HG02571 (cell line): ENCODE data around the gene MORN1.
"Not testable (repeated sequence)": the region's sequence is repeated elsewhere in the genome, so short reads cannot be mapped to it uniquely, and the experiment has no call there.

Experiments used
- ATAC-seq: cut with Tn5 transposase; IDR thresholded peaks from one replicate; pipeline ENCODE4 v1.9.1; 2021; ENCODE audit warnings: mild to moderate bottlenecking, moderate library complexity; ENCODE audit not compliant: unreplicated experiment

The MORN1 gene

DNA sequence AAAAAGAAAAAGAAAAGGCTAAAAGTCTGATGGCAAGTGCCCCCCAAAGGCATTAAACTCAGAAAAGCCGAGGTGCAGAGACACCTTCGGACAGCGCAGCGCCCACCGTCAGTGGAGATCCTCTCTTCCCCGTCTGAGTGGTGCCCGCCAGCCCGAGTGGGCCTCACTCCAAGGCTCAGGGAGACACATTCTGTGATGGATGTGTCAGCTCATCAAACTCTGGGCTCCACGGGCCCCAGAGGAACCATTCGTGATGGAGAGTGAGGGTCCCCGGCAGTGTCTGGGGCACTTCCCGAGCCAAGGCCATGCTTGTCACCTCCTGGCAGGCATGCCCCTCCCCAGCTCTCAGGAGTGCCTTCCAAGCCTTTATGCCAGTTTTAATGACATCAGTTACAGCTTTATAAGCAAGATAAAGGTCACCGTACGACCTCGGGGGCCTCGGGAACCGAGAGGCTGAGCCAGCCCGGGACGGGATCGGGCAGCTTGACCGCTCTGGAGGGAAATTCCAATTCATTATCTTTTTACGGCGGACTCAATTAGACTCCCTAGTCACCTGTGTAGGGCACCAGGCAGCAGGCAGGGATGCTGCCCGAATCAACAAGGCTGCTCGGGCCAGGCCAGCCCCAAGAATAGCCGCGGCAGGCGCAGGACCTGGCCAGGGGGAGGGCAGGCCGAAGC, 49.5 kb downstream of the MORN1 start:
- ATAC-seq = no peak

DNA sequence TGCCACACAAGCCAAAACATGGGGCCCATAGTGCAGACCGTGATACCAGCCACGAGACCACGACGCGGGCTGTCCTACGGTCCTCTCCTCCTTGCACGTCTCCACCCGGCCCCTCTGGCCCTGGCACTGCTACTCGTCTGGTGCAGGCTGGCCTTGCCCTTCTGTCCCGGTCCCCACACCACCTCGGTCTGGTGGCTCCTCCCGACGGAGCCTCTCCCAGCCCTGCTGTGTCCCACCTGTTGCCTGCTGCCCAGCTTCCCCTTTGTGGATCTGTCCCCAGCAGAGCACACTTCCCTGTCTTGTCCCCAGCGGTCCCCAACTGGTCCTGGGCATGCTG, 50.5 kb downstream of the MORN1 start:
- ATAC-seq = no peak

DNA sequence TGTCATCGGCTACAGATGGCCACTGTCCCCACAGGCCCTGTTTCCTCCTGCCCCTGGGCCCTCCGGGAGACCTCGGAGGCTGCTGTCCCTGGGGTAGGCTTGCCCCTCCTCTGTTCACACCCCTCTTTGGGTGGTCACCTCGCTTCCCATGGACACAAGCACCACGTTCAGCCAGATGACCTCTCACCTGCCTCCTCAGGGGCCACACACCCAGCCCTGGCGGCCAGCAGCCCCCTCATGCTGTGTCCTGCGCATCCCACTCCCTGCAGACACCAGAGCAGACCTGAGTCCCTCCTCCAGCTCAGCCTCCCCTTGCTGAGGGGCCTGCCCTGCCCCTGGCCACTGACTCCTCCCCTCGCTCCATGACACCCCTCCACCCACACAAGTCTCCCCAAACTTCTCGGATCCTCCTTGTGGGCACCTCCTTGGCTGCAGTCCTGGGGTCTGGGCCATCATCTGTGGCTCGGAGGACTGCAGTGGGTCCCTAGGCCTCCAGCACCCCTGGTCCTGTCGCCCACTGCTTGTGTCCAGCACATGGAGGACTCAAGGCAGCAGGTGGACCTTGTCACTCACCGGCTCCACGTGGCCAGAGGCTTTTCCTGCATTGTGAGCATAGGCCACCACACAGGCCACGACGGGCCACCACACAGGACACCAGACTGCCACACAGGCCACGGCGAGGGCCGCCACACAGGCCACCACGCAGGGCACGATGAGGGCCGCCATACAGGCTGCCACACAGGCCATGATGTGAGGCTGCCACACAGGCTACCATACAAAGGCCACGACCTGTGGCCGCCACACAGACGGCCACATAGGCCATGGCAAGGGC, 51.1 kb downstream of the MORN1 start:
- ATAC-seq = no peak

DNA sequence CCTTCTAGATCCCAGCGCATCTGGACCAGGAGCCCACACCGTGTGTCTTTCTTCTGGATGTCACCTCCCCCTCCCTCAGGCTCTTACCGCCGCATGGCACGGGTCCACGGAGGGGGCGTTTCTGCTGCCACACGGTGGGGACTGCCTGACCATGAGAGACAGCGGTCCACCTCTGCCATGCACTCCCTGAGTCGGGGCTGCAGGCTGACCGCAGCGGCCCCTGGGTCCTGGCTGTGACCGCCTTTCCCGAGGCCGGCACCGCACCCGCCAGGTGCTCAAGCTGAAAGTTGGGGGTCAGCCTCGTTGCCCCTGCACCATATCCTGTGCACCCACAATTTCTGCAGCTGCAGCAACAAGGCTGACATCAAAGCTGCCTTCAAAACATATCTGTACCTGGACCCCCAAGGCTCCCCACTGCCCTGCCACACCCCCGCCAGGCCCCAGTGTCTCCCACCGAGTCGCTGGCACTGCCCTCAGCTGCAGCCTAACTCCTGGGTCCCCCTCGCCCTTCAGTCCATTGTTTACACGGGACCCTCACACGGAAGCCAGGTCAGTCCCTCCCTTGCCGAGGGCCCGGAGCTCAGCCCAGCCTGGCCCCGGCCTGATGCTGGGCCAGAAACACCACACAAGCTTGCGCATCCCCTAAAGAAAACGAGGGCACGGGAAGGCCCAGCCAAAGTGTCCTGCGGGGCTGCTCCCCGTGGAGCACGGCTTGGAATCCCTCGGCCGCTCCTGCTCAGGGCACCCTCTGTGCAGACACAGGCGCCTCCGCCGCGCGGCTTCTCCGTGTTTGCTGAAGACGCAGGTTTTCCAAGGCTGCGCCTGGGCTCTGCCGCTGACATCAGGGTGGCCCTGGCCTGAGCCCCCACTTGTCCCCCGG, 51.9 kb downstream of the MORN1 start:
- no peak for ATAC-seq

DNA sequence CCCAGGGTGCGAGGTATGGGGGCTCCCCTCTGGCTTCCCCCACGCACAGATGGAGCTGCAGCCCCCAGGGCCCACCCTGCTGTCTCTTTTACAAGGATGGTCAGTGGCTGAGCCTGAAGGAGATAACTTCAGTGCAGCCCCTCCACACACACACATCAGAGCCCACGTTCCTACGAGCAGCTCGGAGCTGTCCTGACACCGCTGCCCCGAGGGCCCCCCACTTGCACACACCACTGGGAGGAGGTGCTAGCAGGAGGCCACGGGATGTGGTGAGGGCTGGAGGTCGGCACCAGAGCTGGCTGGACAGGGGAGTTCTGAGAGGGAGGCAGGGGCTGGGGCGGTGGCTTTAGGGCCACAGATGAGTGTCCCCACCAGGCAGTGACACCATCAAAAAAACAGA, 53.9 kb downstream of the MORN1 start:
- ATAC-seq = no peak

DNA sequence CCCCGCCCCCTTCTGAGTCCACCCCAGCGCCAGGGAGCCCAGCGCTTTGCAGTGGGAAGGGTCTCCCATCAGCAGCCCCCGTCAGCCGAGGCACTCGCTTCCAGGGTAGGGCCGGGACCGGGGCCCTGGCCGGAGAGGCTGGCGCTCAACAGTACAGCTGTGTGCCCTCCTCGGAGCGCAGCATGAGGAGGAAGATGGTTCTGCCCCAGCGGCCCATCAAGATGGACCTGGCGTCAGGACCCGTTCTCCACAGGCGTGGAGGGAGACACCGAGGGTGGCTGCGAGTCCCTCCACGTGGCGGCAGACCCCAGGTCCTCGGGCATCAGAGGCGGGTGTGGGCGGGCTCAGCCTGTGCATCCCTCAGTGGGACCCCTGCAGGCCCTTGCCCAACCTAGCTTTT, 54.3 kb downstream of the MORN1 start:
- ATAC-seq = no peak

DNA sequence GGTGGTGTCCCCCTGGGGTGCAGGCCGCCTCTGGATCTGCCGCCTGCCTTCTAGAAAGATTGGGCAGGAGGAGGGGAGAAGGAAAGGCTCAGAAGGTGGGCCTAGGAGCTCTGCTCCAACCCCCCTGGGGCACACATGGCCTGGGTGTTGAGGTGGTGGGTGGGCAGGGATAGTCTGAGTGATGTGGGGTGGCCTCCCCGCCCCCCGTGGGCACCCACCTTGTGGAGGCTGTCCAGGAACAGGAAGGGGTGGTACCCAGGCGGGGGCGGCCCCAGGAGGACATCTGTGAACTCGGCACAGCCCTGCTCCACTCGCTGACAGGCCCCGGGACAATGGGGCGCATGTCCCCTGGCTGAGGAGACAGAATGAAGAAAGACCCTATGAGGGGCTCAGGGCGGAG, 54.9 kb downstream of the MORN1 start:
- ATAC-seq = no peak

DNA sequence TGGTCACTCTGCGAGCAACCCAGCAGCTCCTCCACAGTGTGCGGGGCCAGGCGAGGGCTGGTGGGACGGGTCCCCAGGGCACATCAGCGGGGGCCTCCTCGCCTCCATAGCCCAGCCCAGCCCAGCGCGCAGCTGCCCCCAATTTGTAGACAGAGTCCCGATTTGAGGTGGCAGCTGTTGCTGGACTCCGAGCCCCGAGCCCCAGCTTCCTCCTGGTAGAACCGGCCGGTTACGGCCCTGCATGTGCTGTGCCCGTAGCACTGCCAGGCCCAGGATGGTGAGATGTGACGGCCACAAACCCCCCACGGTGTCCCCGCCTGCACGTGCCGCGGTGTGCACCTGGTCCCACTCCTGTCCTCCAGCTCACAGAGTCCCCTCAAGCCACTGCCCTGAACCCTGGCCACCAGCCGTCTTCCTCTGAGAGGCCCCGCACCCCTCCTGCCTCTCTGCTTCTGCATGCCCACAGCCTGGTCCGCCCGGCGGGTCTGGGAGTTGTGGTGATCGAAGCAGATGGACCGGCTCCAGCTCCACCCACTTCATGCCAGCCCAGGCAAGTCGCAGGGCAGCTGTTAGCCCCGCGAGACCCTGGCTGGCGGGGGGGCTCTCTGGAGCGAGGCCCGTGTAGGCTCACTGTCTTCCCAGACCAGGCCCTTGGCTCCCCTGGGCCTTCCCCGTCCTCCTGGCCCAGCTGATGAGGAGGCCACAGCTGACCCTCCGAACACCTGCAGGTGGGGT, 55.5 kb downstream of the MORN1 start:
- no peak for ATAC-seq

DNA sequence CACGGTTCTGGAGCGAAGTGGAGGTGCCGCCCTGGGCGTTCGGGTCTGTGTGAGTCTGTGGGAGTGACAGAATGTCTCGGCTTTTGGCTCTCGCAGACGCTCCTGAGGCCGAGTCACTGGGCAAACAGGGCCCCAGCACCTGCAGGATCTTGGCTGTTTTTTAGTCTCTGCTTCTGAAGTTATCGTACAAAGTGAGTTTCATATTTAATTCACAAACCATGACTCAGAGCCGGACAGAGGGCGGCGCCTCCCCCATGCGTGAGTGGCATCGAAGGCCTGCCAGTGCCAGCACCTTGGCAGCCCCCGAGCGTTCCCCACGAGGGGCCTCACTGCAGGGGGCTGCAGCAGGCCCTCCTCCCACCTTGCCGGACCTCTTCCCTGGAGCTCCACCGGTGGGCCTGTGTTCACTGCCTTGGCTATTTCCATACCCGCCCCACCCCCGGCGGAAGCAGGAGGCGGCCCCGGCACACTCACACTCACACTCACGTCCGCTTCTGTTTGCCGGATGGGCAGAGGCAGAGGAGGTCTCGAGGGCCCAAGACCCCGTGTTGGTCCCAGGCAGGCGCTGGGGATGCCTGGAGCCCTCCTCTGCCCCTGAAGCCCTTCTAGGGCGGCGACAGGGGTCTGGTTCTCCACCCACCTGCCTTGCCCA, 56.3 kb downstream of the MORN1 start:
- ATAC-seq = no peak

DNA sequence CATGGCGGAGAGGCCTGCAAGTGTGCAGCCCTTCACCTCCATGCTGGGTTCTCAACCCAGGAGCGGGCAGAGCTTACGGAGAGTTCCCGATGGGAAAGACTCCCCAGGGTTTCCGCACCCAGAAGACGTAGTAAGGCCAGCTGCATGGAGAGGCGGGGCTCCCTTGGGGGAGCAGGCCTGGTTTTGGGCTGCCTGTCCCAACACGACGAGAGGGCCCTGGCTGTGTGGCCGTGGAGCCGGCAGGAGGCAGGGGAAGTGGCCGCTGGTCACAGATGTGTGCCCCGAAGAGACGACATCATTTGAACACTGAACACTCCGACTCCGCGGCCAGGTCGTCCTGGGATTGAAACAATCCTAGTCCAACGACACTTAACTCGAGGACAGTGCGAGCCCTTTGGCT, 57.0 kb downstream of the MORN1 start:
- ATAC-seq = no peak

DNA sequence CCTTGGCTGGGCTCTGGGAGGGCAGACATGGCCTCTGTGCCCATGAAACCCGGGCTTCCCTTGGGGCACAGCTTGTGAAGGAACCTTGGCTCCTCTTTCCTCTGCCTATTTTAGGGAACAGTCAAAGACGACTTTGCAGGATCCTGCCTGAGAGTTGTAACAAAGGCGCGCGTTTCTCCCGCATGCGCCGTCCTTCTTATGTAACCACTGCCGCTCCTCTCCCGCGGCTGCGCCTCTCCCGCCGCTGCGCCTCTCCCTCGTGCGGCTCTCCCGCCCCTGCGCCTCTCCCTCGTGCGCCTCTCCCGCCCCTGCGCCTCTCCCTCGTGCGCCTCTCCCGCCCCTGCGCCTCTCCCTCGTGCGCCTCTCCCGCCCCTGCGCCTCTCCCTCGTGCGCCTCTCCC, 59.8 kb downstream of the MORN1 start:
- ATAC-seq = not testable (repeated sequence)

DNA sequence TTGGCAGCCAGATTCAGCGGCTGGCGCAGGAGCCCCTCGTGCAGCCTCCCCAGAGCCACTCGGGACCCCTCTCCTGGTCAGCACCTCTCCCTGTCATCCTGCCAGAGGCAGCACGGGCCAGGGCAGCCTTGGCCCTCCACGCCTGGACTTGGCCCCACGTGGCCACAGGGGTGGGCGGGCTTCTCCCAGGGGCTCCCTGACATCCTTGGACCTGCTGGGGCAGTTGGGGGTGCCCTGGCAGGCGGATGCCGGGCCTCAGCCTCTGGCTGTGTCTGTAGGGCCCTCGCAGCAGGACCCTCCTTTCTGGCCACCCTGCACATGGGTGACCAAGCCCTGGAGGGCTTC, 60.2 kb downstream of the MORN1 start:
- ATAC-seq = no peak

DNA sequence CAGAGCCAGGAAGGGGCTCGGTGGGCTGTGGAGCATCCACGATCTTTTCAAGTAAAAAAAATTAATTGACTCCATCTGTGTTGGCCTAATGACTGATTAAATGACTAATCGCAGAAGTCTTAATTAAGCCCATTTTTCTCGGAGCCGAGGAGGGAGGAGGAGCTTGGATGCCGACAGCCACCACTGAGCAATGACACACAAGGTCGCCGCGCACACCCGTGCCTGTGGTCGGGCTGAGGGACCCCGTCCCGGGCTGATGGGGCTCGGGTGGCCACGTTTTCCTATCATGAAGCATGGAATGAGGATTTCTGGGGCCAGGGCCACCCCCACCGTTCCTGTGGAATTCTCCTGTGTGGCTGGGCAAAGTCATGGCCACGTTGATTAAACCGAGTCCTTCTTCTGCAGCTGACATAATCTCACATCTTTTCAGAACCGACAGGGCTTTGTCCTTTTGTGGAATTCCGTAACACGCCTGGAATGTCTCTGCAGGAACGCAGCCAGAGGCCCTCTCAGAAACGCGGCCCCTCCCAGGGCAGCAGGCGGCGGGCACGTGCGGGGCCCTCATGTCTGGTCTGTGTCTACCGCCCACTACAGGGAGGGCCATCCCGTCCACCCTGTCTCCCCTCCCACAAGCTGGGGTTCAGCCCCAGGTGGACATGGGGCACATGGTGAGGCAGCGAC, 60.7 kb downstream of the MORN1 start:
- no peak for ATAC-seq

DNA sequence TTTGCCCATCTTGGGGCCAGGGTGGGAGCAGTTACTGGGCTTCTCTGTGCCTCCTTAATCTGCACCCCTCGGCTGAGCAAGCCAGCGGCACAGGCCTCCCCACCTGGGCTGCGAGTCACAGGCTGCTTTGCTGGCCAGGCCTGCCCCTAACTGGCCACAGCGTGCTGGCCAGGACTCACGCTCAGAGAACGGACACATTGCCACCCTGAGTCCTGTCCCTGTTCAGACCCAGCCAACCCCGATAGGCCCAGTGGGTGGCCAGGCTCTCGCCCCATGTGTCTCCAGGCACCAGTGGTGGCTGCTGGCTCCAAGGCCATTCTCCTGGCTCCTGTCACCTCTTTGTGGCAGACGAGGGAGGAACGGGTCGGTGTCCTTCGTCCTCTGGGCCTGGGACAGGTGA, 61.3 kb downstream of the MORN1 start:
- no peak for ATAC-seq

DNA sequence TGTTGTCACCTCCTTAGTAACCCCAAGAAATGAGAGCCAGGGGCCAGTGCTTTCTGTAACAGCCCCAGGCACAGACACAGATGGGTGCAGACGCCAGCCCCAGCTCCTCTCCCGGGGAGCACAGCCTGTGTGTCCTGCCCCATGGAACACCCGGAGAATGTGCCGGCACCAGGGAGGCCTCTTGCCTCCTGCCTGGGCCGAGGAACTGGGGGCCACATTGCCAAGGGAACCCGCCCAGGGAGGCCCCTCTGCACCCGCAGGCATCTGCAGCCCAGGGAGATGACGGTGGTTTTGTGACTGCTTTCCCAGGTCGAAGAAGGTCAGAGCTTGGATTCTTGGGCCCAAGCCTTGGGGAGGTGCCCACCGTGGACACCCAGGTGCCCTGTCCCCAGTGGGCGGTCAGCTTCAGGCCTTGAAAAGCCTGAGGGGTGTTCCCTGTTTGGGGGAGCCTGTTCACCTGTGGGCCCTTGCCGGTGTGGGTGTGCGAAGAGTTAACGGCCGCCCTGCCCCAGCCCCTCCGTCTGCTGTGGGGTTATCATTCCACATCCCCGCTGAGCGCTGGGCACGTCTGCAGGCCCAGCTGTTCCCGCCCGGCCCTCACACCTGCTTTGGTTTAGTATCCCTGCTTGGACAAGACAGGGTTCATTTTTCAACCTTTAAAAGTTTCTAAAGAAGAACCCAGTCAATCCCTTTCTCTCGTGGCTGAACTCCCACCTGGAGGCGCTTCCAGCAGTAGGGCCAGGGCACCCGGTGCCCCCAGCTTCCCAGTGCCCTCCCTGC, 62.5 kb downstream of the MORN1 start:
- no peak for ATAC-seq

DNA sequence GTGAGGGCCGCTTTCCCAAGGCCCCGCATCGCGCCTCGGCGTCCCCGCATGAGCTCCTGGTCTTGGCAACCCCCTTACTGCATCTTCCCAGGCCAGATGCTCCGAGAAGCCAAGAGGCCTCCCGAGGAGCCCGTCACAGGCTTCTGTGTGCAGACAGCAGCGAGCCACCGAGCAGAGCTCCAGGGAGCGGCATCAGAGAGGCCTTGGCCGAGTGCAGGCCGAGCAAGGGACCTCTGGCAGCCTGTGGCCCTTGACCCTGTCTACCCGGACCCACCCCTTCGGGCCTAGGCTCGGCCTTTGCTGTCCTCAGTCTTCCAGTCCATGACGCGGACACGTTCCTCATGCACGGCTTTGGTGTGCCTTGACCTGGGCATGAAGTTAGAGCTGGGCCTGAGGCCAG, 63.5 kb downstream of the MORN1 start:
- ATAC-seq = no peak

DNA sequence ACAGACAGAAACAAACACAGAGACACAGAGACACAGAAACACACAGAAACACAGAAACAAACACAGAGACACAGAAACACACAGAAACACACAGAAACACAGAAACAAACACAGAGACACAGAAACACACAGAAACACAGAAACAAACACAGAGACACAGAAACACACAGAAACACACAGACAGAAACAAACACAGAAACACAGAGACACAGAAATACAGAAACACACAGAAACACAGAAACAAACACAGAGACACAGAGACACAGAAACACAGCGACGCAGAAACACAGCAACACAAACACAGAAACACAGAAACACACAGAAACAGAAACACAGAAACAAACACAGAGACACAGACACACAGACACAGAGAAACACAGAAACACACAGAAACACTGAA, 64.2 kb downstream of the MORN1 start:
- not testable (repeated sequence) for ATAC-seq

DNA sequence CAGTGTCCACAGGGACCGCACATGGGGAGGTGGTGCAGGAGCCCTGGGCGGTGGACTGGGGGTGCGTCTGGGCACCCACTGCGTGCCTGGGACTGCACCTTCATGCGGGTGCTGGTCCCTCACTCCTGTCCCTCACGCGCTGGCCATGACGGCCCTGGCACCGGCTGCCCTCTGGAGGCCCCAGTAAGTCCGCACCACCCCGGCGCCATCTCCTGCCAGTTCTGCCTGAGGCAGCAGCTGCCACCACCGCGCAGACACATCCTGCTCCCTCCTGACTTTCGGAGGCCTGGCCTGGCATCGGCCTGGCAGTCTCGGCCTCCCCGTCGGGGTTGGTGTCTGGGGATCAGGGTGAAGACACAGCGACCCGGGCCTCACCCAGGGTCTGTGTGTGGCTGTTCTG, 64.8 kb downstream of the MORN1 start:
- ATAC-seq = no peak
